ENCODE data around the gene ATP10A. TPM values are rescaled to one million over a fixed set of nuclear protein-coding genes. Genes with fewer than 3 reads are reported as not detected.

The ATP10A gene
- total RNA-seq, 1 experiment from 2014 or later, result 3.9 TPM

- H3K27ac ChIP-seq (ENCODE audit: insufficient read length, low read depth, low read length), result no peak overlapping the region
- H4K20me1 ChIP-seq (ENCODE audit: control insufficient read depth, insufficient read depth, insufficient read length), result no peaks in the 10 kb centered on the region
- Mint-ChIP-seq H3K4me1 (peaks cover 52 to 55% of the 10 kb centered on the region in 2 experiments), H3K9me3 (no peaks in the 10 kb centered on the region; a peak in 2 of 5 replicates), H3K27me3 (ENCODE audit: low read depth) (peaks cover 27% of the 10 kb centered on the region), H3K4me3 (peak overlapping the region; percentile 49 to 70), H3K27ac (peak overlapping the region; percentile 88 to 99 (median 93); a peak in 6 of 7 replicates), H3K36me3 (ENCODE audit: insufficient read depth in 1 of 3, low read depth in 3 of 3) (peaks cover 0 to 2% (median 0%) of the 10 kb centered on the region in 3 experiments; a peak in 1 of 7 replicates)
- DNase-seq, result no peak
- TF ChIP-seq CTCF (conservative IDR thresholded peaks at IDR 0.05), result no peak
- H3K23me2 ChIP-seq (ENCODE audit: insufficient read length, low read depth, low read length, poor library complexity, severe bottlenecking), result no peaks in the 10 kb centered on the region
- H4K5ac ChIP-seq (ENCODE audit: insufficient read length, low read depth, low read length), result no peak overlapping the region
- no peak overlapping the region for H2BK15ac ChIP-seq (ENCODE audit: low read depth, low read length)
- H4K91ac ChIP-seq (ENCODE audit: insufficient read length, low read depth, low read length), result no peak overlapping the region
- H3K4me1 ChIP-seq (ENCODE audit: insufficient read depth, low read length), result peaks cover 21% of the 10 kb centered on the region
- no peak overlapping the region for H2AK5ac ChIP-seq (ENCODE audit: insufficient read length, low read length)
- no peak overlapping the region for H3K18ac ChIP-seq (ENCODE audit: insufficient read length, low read depth, low read length)
- H3K4ac ChIP-seq (ENCODE audit: low read depth, low read length), result no peak overlapping the region
- no peak overlapping the region for H3K14ac ChIP-seq (ENCODE audit: insufficient read depth, low read length)
- H2BK120ac ChIP-seq (ENCODE audit: low read depth, low read length, poor library complexity, severe bottlenecking), result no peak overlapping the region
- no peaks in the 10 kb centered on the region for H3K9me3 ChIP-seq (ENCODE audit: control insufficient read depth, low read depth, low read length)
- no peak overlapping the region for H3K56ac ChIP-seq (ENCODE audit: insufficient read length, low read depth, low read length)
- H3K79me2 ChIP-seq (ENCODE audit: insufficient read depth, low read length), result no peaks in the 10 kb centered on the region
- H2BK5ac ChIP-seq (ENCODE audit: insufficient read length, low read length), result no peak overlapping the region
- H3K79me1 ChIP-seq (ENCODE audit: insufficient read depth, low read depth, low read length, poor library complexity, severe bottlenecking), result no peaks in the 10 kb centered on the region
- no peak overlapping the region for H3K23ac ChIP-seq (ENCODE audit: insufficient read length, low read depth, low read length)
- no peak overlapping the region for H4K8ac ChIP-seq (replicated peaks; ENCODE audit: insufficient read length, low read depth, low read length)
- H3K27me3 ChIP-seq (ENCODE audit: insufficient read depth, low read length), result no peaks in the 10 kb centered on the region
- H2BK12ac ChIP-seq (ENCODE audit: insufficient read length, low read depth, low read length), result no peak overlapping the region
- no CpG with 5 or more reads among the region's 6 CpGs for WGBS (ENCODE audit: extremely low coverage, insufficient read length, low lambda C conversion rate)
- no peak overlapping the region for H3T11ph ChIP-seq (ENCODE audit: low read length)
- H2AFZ ChIP-seq (ENCODE audit: low read length), result no peak overlapping the region
- peak overlapping the region; percentile 39 for H3K4me2 ChIP-seq (ENCODE audit: insufficient read depth, insufficient read length, low read length)
- no peak overlapping the region for H3K9ac ChIP-seq (ENCODE audit: extremely low read depth, insufficient read length, low read length)
- H2BK20ac ChIP-seq (ENCODE audit: low read depth, low read length, poor library complexity, severe bottlenecking), result no peak overlapping the region
Observed at GRCh38 chr15:25670621-25671020, 192.5 kb downstream of the ATP10A start.
